HG02798 (cell line): Measurements from ENCODE around the gene SEMA5B.

ENCODE experiments used
- ATAC-seq: cut with Tn5 transposase; IDR thresholded peaks from one replicate; pipeline ENCODE4 v1.9.1; 2021; ENCODE audit warnings: mild to moderate bottlenecking; ENCODE audit not compliant: unreplicated experiment, poor library complexity

SEMA5B gene

GRCh38 chr3:122998206-122998605 lies 29.4 kb downstream of the SEMA5B start:
- ATAC-seq: no peak

GRCh38 chr3:122996038-122996580 lies 31.5 kb downstream of the SEMA5B start:
- no peak for ATAC-seq

- no peak for ATAC-seq
These were observed 32.6 kb downstream of the SEMA5B start for GRCh38 chr3:122994954-122995353.

- ATAC-seq: no peak
These were observed 34.2 kb downstream of the SEMA5B start for GRCh38 chr3:122993124-122993978.

- no peak for ATAC-seq
These were observed 34.9 kb downstream of the SEMA5B start for GRCh38 chr3:122992676-122993075.

GRCh38 chr3:122992133-122992532 lies 35.4 kb downstream of the SEMA5B start:
- no peak for ATAC-seq

GRCh38 chr3:122991236-122991985 lies 36.2 kb downstream of the SEMA5B start:
- no peak for ATAC-seq

- no peak for ATAC-seq
These were observed 37.5 kb downstream of the SEMA5B start for GRCh38 chr3:122989856-122990575.

- ATAC-seq: no peak
These were observed 39.1 kb downstream of the SEMA5B start for GRCh38 chr3:122988508-122988907.

- no peak for ATAC-seq
These were observed 39.7 kb downstream of the SEMA5B start for GRCh38 chr3:122987736-122988319.

- no peak for ATAC-seq
These were observed 40.3 kb downstream of the SEMA5B start for GRCh38 chr3:122987231-122987630.

GRCh38 chr3:122986693-122987179 lies 40.8 kb downstream of the SEMA5B start:
- ATAC-seq: no peak

GRCh38 chr3:122985539-122985938 lies 42.0 kb downstream of the SEMA5B start:
- ATAC-seq: no peak

- ATAC-seq: no peak
These were observed 42.9 kb downstream of the SEMA5B start for GRCh38 chr3:122984650-122985049.

GRCh38 chr3:122984007-122984406 lies 43.6 kb downstream of the SEMA5B start:
- no peak for ATAC-seq

- no peak for ATAC-seq
These were observed 45.1 kb downstream of the SEMA5B start for GRCh38 chr3:122982216-122983185.

GRCh38 chr3:122979211-122979610 lies 48.4 kb downstream of the SEMA5B start:
- ATAC-seq: no peak

GRCh38 chr3:122978569-122978968 lies 49.0 kb downstream of the SEMA5B start:
- no peak for ATAC-seq
